ENCODE results near the gene TBC1D16.
"Not testable (repeated sequence)": the region's sequence is repeated elsewhere in the genome, so short reads cannot be mapped to it uniquely, and the experiment has no call there.

The TBC1D16 gene

GRCh38 chr17:80055597-80055996, 19.9 kb upstream of the TBC1D16 start:
- no peak for FAIRE-seq
- DNase-seq (ENCODE audit: insufficient read length, low spot score) = no peak
- no peak for TF ChIP-seq POU2F2 (IDR thresholded peaks at IDR 0.05; ENCODE audit: low read depth, low read length)
- no peak for TF ChIP-seq POLR2AphosphoS5 (IDR thresholded peaks at IDR 0.05; ENCODE audit: low read depth, low read length)
- TF ChIP-seq PAX5 (IDR thresholded peaks at IDR 0.05; ENCODE audit: insufficient read depth, low read length, severe bottlenecking) = no peak
- no peak for TF ChIP-seq TAF1 (IDR thresholded peaks at IDR 0.05; ENCODE audit: low read depth, low read length)
- no peak for TF ChIP-seq POLR2A (IDR thresholded peaks at IDR 0.05; ENCODE audit: low read depth, low read length)
- TF ChIP-seq SPI1 (IDR thresholded peaks at IDR 0.05; ENCODE audit: low read depth, low read length) = no peak

GRCh38 chr17:80053102-80053501, 17.4 kb upstream of the TBC1D16 start:
- FAIRE-seq (no peak), DNase-seq (ENCODE audit: insufficient read length, low spot score) (no peak)
- TF ChIP-seq POU2F2 (IDR thresholded peaks at IDR 0.05; ENCODE audit: low read depth, low read length) = no peak
- no peak for TF ChIP-seq POLR2AphosphoS5 (IDR thresholded peaks at IDR 0.05; ENCODE audit: low read depth, low read length)
- TF ChIP-seq TAF1 (IDR thresholded peaks at IDR 0.05; ENCODE audit: low read depth, low read length) = no peak
- no peak for TF ChIP-seq PAX5 (IDR thresholded peaks at IDR 0.05; ENCODE audit: insufficient read depth, low read length, severe bottlenecking)
- TF ChIP-seq POLR2A (IDR thresholded peaks at IDR 0.05; ENCODE audit: low read depth, low read length) = no peak
- no peak for TF ChIP-seq SPI1 (IDR thresholded peaks at IDR 0.05; ENCODE audit: low read depth, low read length)

GRCh38 chr17:80051681-80052080, 16.0 kb upstream of the TBC1D16 start:
- DNase-seq (ENCODE audit: insufficient read length, low spot score) = no peak
- FAIRE-seq = no peak
- TF ChIP-seq POLR2AphosphoS5 (IDR thresholded peaks at IDR 0.05; ENCODE audit: low read depth, low read length) (no peak), SPI1 (IDR thresholded peaks at IDR 0.05; ENCODE audit: low read depth, low read length) (no peak), TAF1 (IDR thresholded peaks at IDR 0.05; ENCODE audit: low read depth, low read length) (no peak), PAX5 (IDR thresholded peaks at IDR 0.05; ENCODE audit: insufficient read depth, low read length, severe bottlenecking) (no peak)

GRCh38 chr17:80050706-80051105, 15.0 kb upstream of the TBC1D16 start:
- TF ChIP-seq TAF1 (IDR thresholded peaks at IDR 0.05; ENCODE audit: low read depth, low read length) = no peak
- TF ChIP-seq POLR2A (IDR thresholded peaks at IDR 0.05; ENCODE audit: low read depth, low read length) = no peak
- no peak for TF ChIP-seq POU2F2 (IDR thresholded peaks at IDR 0.05; ENCODE audit: low read depth, low read length)
- TF ChIP-seq PAX5 (IDR thresholded peaks at IDR 0.05; ENCODE audit: insufficient read depth, low read length, severe bottlenecking) = no peak
- no peak for TF ChIP-seq POLR2AphosphoS5 (IDR thresholded peaks at IDR 0.05; ENCODE audit: low read depth, low read length)
- TF ChIP-seq SPI1 (IDR thresholded peaks at IDR 0.05; ENCODE audit: low read depth, low read length) = no peak
- DNase-seq (ENCODE audit: insufficient read length, low spot score) (no peak), FAIRE-seq (no peak)

GRCh38 chr17:80049986-80050385, 14.3 kb upstream of the TBC1D16 start:
- no peak for FAIRE-seq
- DNase-seq (ENCODE audit: insufficient read length, low spot score) = no peak
- TF ChIP-seq POLR2A (IDR thresholded peaks at IDR 0.05; ENCODE audit: low read depth, low read length) (no peak), PAX5 (IDR thresholded peaks at IDR 0.05; ENCODE audit: insufficient read depth, low read length, severe bottlenecking) (no peak), POU2F2 (IDR thresholded peaks at IDR 0.05; ENCODE audit: low read depth, low read length) (no peak), SPI1 (IDR thresholded peaks at IDR 0.05; ENCODE audit: low read depth, low read length) (no peak), TAF1 (IDR thresholded peaks at IDR 0.05; ENCODE audit: low read depth, low read length) (no peak), POLR2AphosphoS5 (IDR thresholded peaks at IDR 0.05; ENCODE audit: low read depth, low read length) (no peak)

- TF ChIP-seq PAX5 (IDR thresholded peaks at IDR 0.05; ENCODE audit: insufficient read depth, low read length, severe bottlenecking) = no peak
- no peak for TF ChIP-seq POLR2A (IDR thresholded peaks at IDR 0.05; ENCODE audit: low read depth, low read length)
- no peak for TF ChIP-seq POLR2AphosphoS5 (IDR thresholded peaks at IDR 0.05; ENCODE audit: low read depth, low read length)
- no peak for TF ChIP-seq TAF1 (IDR thresholded peaks at IDR 0.05; ENCODE audit: low read depth, low read length)
- no peak for TF ChIP-seq POU2F2 (IDR thresholded peaks at IDR 0.05; ENCODE audit: low read depth, low read length)
- no peak for TF ChIP-seq SPI1 (IDR thresholded peaks at IDR 0.05; ENCODE audit: low read depth, low read length)
- DNase-seq (ENCODE audit: insufficient read length, low spot score) = no peak
- FAIRE-seq = no peak
These were observed 11.5 kb upstream of the TBC1D16 start for GRCh38 chr17:80047176-80047575.

GRCh38 chr17:80046709-80047108, 11.0 kb upstream of the TBC1D16 start:
- not testable (repeated sequence) for DNase-seq (ENCODE audit: insufficient read length, low spot score); FAIRE-seq

GRCh38 chr17:80045703-80046102, 10.0 kb upstream of the TBC1D16 start:
- TF ChIP-seq SPI1 (IDR thresholded peaks at IDR 0.05; ENCODE audit: low read depth, low read length) (no peak), POLR2A (IDR thresholded peaks at IDR 0.05; ENCODE audit: low read depth, low read length) (no peak), POU2F2 (IDR thresholded peaks at IDR 0.05; ENCODE audit: low read depth, low read length) (no peak), TAF1 (IDR thresholded peaks at IDR 0.05; ENCODE audit: low read depth, low read length) (no peak), POLR2AphosphoS5 (IDR thresholded peaks at IDR 0.05; ENCODE audit: low read depth, low read length) (no peak), PAX5 (IDR thresholded peaks at IDR 0.05; ENCODE audit: insufficient read depth, low read length, severe bottlenecking) (no peak)
- FAIRE-seq (no peak), DNase-seq (ENCODE audit: insufficient read length, low spot score) (no peak)

GRCh38 chr17:80043963-80044362, 8.3 kb upstream of the TBC1D16 start:
- no peak for FAIRE-seq
- TF ChIP-seq TAF1 (IDR thresholded peaks at IDR 0.05; ENCODE audit: low read depth, low read length) (no peak), POLR2AphosphoS5 (IDR thresholded peaks at IDR 0.05; ENCODE audit: low read depth, low read length) (no peak), POLR2A (IDR thresholded peaks at IDR 0.05; ENCODE audit: low read depth, low read length) (no peak), POU2F2 (IDR thresholded peaks at IDR 0.05; ENCODE audit: low read depth, low read length) (no peak), PAX5 (IDR thresholded peaks at IDR 0.05; ENCODE audit: insufficient read depth, low read length, severe bottlenecking) (no peak), SPI1 (IDR thresholded peaks at IDR 0.05; ENCODE audit: low read depth, low read length) (no peak)
- DNase-seq (ENCODE audit: insufficient read length, low spot score) = no peak

GRCh38 chr17:80036715-80037477, 1.2 kb upstream of the TBC1D16 start:
- no peak for TF ChIP-seq POLR2A (IDR thresholded peaks at IDR 0.05; ENCODE audit: low read depth, low read length)
- no peak for TF ChIP-seq PAX5 (IDR thresholded peaks at IDR 0.05; ENCODE audit: insufficient read depth, low read length, severe bottlenecking)
- no peak for TF ChIP-seq SPI1 (IDR thresholded peaks at IDR 0.05; ENCODE audit: low read depth, low read length)
- no peak for TF ChIP-seq POLR2AphosphoS5 (IDR thresholded peaks at IDR 0.05; ENCODE audit: low read depth, low read length)
- no peak for TF ChIP-seq TAF1 (IDR thresholded peaks at IDR 0.05; ENCODE audit: low read depth, low read length)
- no peak for TF ChIP-seq POU2F2 (IDR thresholded peaks at IDR 0.05; ENCODE audit: low read depth, low read length)
- FAIRE-seq = no peak
- DNase-seq (ENCODE audit: insufficient read length, low spot score) = no peak

Measured in GM12891 (cell line).